GM21515 (cell line): ENCODE data around the gene FSIP2.
"Not testable (repeated sequence)": the region's sequence is repeated elsewhere in the genome, so short reads cannot be mapped to it uniquely, and the experiment has no call there.

Source experiments
- ATAC-seq: cut with Tn5 transposase; IDR thresholded peaks from one replicate; pipeline ENCODE4 v1.9.1; 2021; ENCODE audit not compliant: unreplicated experiment

FSIP2 gene

DNA sequence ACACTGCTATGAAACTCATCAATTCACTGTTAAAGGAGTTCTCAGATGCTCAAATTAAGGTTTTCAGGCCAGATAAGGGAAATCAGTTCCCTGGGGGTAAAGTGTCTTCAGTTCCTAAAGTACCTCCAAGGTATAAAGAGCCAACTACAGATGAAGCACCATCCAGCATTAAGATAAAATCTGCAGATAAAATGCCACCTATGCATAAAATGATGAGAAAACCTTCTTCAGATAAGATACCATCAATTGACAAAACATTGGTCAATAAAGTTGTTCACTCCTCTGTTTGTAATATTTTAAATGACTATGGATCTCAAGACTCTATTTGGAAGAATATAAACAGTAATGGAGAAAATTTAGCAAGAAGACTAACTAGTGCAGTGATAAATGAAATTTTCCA, 68.2 kb downstream of the FSIP2 start:
- no peak for ATAC-seq

DNA sequence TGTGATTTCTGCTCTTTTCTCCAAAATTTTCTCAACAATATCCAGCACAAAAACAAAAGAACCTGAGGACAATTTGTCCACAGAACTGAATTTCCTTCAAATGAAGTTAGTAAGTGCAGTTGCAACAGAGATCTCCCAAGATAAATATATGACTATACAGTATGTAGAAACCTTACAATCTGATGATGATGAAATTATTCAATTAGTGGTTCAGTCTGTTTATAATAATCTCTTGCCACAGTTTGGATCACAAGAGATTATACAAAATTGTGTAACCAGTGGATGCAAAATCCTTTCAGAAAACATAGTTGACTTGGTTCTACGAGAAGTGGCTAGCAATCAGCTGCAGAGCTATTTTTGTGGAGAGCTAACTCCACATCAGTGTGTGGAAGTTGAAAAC, 68.7 kb downstream of the FSIP2 start:
- ATAC-seq = no peak

GRCh38 chr2:185811580-185811979, 73.0 kb downstream of the FSIP2 start:
- no peak for ATAC-seq

- ATAC-seq = no peak
These were observed 75.1 kb downstream of the FSIP2 start for GRCh38 chr2:185813707-185814106.

DNA sequence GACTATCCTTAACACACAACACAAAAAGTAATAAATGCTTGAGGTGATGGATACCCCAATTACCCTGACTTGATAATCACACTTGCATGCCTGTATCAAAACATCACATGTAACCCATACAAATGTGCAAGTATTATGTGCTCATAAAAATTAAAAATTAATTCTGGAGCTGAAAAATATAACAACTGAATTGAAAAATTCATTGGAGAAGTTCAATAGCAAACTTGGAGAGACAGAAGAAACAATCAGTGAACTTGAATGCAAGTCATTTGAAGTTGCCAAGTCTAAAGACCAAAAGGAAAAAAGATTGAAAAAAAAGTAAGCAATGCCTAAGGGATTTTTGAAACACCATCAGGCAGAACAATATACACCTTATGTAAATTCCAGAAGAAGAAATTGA, 79.4 kb downstream of the FSIP2 start:
- ATAC-seq = no peak

DNA sequence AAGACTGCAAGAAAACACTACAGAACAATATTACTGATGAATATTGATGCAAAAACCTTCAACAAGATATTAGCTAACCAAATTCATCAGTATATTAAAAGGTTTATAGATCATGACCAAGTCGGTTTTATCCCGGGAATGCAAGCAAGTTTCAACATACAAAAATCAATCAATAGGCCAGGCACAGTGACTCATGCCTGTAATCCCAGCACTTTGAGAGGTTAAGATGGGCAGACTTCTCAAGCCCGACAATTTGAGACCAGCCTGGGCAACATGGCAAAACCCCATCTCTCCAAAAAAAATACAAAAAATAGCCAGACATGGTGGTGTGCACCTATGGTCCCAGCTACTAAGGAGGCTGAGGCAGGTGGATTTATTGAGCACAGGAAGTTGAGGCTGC, 82.9 kb downstream of the FSIP2 start:
- ATAC-seq = no peak

GRCh38 chr2:185823773-185824172, 85.2 kb downstream of the FSIP2 start:
- no peak for ATAC-seq

GRCh38 chr2:185825557-185825956, 87.0 kb downstream of the FSIP2 start:
- no peak for ATAC-seq

- no peak for ATAC-seq
These were observed 89.7 kb downstream of the FSIP2 start for GRCh38 chr2:185828326-185828725.

DNA sequence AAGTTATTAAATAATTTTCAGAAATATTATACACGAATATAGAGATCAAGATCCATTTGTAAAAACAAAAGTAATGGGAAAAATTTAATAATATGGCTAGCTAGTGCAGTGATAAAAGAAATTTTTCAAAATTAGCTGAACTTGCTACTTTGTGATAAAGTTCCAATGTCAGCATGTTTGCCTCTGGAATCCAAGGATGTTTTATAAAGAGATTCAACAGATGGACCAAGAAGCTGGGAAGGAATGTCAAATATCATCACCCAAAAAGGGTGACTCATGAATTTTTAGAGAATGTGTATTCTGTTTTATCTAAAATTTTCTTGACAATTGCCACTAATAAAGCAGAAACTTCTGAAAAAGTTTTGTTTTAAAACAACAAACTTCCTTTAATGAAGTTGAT, 95.3 kb downstream of the FSIP2 start:
- ATAC-seq = no peak

- ATAC-seq = no peak
These were observed 97.4 kb downstream of the FSIP2 start for GRCh38 chr2:185835974-185836373.

- no peak for ATAC-seq
These were observed 116.3 kb downstream of the FSIP2 start for GRCh38 chr2:185854885-185855284.

DNA sequence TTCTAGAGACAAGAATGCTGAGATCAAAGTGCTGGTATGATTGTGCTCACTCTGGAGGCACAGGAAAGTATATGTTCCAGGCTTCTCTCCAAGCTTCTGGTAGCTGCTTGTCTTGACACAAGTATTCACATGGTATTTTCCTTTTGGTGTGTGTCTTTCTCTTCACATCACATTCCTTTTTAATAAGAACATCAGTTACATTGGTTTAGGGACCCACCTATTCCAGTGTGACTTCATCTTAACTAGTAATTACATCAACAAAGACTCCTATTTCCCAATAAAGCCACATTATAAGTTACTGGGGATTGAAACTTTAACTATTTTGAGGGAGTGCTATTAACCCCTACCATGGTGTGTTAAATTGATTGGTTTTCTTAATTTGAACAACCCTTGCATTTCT, 119.1 kb downstream of the FSIP2 start:
- ATAC-seq = no peak

DNA sequence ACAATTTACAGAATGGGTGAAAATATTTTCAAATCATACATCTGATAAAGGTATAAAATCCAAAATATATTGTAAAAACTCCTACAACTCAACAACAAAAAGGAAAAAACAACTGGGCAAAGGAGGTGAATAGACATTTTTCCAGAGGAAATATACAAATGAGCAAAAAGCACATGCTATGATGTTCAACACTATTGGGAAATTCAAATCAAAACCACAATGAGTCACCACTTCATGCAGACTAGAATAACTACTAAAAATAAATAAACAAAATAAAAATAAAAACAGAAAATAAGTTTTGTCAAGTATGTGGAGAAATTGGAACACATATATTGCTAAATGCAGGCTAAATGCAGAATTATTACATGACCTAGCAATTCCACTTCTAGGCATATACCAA, 120.9 kb downstream of the FSIP2 start:
- ATAC-seq = no peak

- no peak for ATAC-seq
These were observed 121.7 kb downstream of the FSIP2 start for GRCh38 chr2:185860321-185860720.

GRCh38 chr2:185862657-185863398, 124.2 kb downstream of the FSIP2 start:
- no peak for ATAC-seq

GRCh38 chr2:185864468-185865260, 126.1 kb downstream of the FSIP2 start:
- ATAC-seq = not testable (repeated sequence)

DNA sequence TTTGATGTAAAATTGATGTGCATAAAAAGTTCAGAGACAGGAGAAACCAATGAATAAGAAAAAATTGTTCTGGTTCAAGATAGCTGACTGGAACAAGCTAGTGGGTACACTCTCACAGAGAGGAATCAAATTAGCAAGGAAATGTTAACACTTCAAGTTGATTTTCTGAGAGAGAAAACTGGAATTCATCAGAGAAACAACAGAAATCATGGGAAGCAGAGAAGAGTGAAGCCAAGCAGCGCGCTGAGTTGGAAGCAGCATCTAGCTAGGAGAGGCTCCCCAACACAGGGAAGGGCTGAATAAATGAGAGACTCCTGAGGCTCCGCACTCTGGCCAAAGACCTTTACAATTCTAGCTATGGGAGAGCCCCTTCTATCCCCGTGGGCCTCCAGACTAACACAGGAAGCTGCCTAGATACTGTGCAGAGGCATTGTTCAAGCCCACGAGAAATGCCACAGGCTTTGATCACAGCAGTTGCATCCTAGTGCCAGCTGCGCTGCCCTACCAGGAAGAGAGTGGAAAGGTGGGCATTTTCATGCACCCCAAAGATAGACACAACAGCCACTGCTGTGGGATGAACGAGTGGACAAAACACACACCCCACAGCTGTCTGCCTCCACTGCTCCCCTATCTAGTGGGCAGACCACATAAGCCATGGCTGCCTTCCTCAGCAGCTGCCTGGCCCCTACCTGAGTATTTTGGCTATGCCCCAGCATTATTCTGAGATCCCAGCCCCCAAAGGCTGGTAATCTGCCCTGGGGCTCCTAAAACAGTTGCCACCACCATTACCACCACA, 136.7 kb downstream of the FSIP2 start:
- no peak for ATAC-seq

- no peak for ATAC-seq
These were observed 137.6 kb downstream of the FSIP2 start for GRCh38 chr2:185876234-185876633.

GRCh38 chr2:185880396-185880795, 141.8 kb downstream of the FSIP2 start:
- no peak for ATAC-seq
